Stimulated activated CD8-positive, alpha-beta memory T cell treated with anti-CD3 and anti-CD28 coated beads, Interleukin-12 subunit alpha, Interleukin-12 subunit beta, amount 100 ng/mL, for 1 hour (primary cell): ENCODE results near the gene PLG.
"Not testable (repeated sequence)": the region's sequence is repeated elsewhere in the genome, so short reads cannot be mapped to it uniquely, and the experiment has no call there.

ENCODE experiments used
- DNase-seq: peaks from one replicate; pipeline ENCODE4 v3.0.0-alpha.2; 2020; ENCODE audit warnings: low read depth

PLG gene

DNA sequence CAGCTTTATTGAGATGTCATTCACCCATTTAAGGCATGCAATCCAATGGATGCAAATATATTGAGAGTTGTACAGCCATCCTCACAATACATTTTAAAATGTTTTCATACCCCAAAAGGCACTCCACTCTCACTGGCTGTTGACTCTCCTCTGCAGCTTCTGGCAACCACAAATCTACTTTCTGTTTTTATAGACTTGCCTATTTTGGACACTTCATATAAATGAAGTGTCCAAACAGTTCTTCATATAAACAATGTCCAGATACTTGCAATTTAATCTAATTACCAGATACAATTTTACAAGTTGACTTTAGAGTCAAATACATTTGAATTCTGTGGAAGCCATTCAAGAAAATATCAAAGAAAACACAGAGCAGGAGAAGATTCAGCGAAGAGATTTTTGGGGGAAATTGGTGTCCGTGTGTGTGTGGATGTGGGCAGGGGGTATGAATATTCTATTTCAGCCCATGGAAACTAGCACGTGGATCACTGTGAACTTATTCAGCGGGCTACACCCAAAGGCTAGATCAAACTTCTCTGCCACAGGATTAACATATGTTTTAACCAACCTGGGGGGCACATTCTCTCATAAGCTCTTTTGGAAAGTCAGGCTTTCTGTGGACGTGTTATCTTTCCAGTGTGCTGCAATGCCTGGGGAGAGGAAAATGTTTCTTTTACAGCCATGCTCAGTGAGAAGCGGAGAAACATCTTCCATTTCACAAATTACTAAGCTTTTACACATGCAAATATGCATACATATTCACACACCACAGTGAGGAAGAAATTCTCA, 73.9 kb downstream of the PLG start:
- DNase-seq, result no peak

DNA sequence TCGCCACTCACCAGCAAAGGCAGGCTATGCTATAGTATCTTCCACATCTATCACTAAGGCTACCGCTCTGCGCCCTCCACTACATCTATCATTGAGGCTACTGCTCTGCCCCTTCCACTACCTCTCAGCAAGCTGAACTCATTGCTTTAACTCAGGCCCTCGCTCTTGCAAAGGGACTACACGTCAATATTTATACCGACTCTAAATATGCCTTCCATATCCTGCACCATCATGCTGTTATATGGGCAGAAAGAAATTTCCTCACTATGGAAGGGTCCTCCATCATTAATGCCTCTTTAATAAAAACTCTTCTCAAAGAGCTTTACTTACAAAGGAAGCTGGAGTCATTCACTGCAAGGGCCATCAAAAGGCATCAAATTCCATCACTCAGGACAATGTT, 77.1 kb downstream of the PLG start:
- DNase-seq, result not testable (repeated sequence)

DNA sequence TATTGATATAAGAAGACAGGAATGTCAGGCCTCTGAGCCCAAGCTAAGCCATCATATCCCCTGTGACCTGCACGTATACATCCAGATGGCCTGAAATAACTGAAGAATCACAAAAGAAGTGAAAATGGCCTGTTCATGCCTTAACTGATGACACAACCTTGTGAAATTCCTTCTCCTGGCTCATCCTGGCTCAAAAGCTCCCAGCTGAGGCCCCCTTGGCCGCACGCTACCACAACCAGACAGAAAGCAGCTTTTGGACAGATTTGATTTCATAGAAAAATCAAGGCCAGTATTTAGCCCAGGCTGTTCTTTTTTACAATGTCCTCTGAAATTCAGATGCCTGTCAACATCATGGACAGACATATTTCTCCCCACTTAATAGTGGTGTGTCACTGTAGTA, 78.6 kb downstream of the PLG start:
- DNase-seq, result not testable (repeated sequence)

DNA sequence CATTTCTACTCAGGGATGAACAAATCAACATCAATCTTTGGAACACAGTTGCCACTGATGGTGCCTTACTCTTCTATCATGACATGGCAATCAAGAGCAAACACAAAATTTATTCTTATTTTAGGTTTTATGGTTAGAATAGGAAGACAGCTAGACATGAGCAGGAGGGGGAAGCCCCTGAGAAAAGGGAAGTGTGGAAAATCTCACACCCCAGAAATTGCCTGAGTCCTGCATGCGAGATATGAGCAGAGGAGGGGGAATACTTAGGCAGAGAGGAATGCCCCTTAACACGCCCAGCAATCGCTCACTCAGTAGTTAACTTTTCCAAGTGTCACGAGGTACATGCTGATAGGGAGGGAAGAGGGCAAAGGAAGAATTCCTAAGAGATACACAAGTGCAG, 79.3 kb downstream of the PLG start:
- DNase-seq, result no peak

DNA sequence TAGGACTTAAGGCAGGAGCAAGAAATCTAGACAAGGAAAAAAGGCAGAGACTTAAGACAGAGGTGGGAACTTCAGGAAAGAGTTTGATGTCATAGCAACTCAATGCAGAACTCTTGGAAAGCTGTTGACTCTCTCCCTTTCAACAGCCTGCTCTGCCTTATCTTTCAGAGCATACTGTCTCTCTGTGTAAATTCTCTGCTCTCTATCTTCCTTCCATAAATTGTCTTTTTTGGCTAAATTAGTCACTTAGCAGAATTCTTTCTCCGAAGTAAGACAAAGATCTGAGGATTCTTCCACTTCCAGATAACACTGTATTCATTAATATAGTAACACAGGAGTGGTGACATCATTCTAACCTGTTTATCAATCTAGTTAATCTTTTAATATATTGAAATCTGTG, 80.2 kb downstream of the PLG start:
- no peak for DNase-seq

DNA sequence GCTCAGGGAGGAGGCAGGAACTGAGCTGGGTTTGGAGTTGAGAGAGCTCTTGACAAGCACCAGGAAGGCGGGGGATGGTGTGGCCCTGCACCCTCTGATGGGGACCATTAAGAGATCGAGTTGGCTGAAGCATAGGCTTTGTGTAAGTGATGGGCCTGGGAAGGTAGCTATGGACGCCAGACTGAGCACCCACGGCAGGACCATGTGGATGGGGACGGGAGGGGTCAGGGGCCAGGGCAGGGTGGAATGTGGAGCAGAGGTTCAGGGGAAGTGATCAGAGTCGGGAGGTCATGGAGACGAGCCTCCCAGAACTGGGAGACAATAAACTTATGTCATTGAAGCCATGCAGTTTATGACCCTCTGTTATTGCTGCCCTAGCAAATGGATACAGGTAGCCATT, 81.7 kb downstream of the PLG start:
- no peak for DNase-seq

DNA sequence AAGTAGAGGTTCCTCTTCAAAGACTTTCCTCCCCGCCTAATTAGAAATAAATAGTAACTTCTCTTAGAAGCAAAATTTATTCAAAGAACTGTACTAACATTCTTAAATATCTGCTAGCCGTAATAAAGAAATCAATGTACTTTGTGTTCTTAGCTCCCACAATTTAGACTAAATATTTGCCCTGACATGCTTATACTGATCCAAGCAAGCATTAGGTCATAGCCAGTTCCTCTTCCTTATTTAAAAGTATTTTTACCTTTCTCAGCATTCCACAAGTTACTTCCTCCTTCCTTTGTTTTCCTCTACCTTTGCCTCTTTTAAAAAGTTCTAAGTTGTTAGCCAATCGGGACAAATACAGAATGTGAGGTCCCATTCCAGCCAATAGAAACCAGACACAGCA, 86.1 kb downstream of the PLG start:
- DNase-seq, result not testable (repeated sequence)

DNA sequence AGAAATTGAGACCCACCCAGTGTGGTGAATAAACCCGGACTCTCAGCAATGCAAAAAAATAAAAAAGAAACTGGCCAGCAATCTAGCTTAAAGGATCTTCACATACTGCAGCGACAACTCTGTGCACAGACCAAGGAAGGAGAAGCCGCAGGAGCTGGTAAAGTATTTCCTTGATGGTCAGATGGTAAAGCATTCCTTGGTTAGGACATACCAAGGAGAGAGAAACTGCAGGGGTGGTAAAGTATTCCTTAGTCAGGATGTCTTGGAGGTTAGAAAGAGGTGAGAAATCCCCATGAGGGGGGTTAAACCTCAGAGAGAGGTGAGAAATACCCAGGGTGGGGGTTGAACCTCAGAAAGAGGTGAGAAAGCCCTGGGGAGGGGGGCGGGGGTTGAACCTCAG, 86.8 kb downstream of the PLG start:
- no peak for DNase-seq

DNA sequence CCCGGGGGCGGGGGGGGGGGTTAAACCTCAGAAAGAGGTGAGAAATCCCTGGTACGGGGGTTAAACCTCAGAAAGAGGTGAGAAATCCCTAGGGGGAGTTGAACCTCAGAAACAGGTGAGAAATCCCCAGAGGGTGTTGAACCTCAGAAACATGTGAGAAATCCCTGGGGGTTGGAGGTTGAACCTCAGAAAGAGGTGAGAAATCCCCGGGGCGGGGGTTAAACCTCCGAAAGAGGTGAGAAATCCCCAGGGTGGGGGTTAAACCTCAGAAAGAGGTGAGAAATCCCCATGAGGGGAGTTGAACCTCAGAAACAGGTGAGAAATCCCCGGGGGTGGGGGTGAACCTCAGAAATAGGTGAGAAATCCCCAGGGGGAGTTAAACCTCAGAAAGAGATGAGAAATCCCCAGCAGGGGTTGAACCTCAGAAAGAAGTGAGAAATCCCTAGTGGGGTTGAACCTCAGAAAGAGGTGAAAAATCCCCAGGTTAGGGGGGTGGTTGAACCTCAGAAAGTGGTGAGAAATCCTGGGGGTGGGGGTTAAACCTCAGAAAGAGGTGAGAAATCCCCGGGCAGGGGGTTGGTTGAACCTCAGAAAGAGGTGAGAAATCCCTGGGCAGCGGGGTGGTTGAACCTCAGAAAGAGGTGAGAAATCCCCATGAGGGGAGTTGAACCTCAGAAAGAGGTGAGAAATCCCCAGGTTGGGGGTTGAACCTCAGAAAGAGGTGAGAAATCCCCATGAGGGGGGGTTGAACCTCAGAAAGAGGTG, 87.4 kb downstream of the PLG start:
- no peak for DNase-seq

DNA sequence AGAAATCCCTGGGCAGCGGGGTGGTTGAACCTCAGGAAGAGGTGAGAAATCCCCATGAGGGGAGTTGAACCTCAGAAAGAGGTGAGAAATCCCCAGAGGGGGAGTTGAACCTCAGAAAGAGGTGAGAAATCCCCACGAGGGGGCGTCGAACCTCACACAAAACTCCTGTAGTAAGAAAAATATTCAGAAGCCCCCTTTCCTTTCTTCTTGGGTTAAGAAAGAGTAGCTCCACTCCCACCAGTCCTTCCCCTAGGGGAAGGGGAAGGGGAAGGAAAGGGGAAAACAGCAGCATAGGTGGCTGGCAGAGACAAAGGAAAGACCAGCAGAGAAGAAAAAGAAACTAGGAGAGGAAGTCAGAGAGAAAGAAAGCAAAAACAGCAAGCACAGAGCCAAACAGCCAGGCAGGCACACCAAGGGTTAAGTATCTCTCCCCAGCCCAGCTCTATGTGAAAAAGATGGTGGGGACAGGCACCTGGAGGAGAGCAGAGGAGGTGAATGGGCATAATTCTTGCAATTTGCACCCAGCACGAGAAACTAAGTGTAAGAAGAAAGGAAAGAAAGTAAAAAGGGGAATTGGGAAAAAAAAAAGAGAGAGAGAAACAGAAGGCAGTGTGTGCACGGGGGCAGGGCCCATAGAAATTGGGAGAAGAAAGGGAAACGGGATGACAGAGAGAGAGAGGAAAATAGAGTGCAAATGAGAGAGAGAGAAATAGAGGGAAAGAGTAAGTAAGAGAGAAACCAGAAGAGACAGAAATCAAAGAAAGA, 88.2 kb downstream of the PLG start:
- no peak for DNase-seq

DNA sequence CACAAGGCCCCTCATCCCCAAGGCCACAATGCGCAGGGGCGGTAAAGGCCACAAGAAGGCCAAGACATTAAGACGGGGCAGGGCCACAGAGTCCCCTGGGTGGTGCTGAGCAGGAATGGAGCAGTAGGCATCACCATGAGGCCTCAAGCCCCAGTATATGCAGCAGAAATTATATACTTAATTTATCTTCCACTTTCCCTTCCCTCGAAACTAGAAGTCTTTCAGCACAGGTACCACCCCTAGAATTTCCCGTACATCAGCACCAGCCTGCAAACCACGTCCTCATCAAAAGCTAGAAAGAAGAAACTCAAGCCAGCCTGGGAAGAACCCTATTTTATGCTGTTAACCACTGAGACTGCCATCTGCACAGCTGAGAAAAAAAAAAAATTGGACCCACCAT, 89.4 kb downstream of the PLG start:
- no peak for DNase-seq

DNA sequence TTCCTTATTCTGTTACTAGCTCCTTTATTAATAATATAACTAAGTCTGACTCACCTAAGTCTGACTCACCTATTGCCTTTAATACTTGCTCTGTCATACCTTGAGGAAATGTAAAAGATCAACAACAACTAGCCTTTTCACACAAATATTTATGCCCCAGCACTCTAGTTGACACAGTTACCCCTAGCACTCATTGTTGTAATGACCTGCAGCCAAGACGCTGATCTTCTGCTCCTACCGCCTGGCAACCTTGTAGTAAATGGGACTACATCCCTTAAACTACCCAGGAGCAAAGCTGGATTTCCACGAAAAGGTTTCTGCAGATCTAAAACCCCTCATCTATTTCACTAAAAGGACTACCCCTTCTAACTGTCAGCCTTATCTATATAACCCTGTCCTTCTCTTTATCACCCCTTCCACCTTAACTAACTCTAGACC, 90.0 kb downstream of the PLG start:
- no peak for DNase-seq

DNA sequence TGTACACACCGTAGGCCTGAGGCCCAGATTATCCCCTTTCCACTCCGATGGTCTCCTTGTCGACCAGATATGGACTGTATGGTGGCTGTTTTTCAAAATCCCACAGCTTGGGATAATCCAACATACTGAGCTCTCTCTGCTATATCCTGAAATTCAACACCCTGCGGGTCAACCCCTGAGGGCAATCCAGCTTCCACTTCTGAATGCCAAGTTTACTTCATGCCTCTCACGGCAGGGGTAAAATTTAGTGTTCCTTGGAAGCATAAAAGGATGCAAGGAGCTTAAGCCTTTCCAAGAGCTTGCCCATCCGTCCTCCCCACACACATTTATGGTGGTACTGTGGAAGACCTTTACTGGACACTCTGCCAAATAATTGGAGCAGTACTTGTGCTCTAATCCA, 90.7 kb downstream of the PLG start:
- no peak for DNase-seq

DNA sequence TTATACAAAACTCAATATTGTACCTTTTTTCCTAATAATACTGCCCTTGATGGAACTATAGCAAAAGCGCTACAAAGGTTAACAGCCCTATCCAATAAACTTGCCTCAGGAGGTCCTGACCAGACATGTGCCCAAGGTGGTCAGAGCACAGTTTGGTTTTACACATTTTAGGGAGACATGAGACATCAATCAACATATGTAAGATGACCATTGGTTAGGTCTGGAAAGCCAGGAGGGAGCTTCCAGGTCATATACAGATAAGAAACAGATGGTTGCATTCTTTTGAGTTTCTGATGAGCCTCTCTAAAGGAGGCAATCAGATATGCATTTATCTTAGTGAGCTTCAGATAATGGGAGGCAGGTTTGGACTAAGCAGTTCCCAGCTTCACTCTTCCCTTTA, 91.6 kb downstream of the PLG start:
- DNase-seq, result no peak

DNA sequence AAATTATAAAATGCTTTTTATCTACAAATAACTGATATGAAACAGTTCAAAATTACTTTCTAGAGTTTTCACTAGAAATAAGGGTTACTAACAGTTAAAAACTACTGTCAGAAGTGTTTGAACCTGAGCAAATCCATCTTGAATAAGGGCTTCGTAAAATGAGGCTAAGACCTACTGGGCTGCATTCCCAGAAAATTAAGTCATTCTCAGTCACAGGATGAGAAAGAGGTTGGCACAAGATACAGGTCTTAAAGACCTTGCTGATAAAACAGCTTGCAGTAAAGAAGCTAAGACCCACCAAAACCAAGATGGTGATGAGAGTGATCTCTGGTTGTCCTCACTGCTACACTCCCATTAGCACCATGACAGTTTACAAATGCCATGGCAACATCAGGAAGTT, 93.7 kb downstream of the PLG start:
- DNase-seq, result no peak

DNA sequence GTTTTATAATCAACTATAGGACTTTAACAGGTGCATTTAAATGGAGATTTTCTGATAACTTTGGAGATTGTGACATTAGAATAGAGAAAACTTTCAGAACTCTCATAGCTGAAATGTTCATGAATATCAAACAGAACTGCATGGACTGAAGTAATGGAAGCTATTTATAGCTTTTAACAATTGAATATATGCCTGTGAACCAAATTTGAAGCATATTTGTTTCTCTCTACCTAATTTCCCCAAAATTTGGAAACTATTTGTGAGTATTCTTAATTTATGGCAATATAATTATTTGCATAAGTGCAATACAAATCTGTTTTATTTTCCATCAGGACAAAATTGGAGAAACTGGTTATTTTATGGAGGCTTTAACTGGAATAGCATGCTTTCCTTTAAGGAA, 96.6 kb downstream of the PLG start:
- DNase-seq, result no peak

DNA sequence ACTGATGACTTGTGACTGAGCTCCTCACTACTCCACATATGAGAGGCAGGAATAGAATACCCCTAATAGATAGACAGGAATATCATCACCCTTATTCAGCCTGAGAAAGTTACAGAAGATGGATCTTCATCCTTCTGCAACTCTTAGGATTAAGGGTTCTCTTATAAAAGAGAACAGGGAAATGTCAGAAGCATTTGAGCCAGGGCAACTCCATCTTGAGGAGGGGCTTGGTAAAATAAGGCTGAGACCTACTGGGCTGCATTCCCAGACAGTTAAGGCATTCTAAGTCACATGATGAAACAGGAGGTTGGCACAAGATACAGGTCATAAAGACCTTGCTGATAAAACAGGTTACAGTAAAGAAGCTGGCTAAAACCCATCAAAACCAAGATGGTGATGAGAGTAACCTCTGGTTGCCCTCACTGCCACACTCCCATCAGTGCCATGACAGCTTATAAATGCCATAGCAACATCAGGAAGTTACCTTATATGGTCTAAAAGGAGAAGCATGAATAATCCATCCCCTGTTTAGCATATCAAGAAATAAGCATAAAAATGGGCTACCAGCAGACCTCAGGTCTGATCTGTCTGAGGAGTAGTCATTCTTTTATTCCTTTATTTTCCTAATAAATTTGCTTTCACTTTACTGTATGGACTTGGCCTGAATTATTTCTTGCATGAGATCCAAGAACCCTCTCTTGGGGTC, 97.9 kb downstream of the PLG start:
- DNase-seq, result no peak

DNA sequence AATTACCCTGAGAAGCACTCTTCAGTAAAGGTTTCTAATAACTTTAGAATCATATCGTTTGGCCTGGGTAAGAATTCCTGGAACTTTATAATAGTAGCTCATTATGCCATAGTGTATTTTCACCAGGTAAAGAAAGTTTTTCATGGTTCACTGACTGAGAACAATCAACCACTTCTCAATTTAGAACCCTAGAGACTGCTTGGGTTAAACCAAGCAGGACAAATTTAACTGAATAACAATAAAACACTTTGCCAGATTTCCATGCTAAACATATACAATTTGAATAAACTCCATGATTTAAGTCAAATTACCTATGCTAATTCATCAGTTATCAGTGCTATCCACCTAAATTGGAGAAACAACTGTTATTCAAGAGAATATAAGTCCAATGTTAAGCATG, 99.4 kb downstream of the PLG start:
- no peak for DNase-seq

DNA sequence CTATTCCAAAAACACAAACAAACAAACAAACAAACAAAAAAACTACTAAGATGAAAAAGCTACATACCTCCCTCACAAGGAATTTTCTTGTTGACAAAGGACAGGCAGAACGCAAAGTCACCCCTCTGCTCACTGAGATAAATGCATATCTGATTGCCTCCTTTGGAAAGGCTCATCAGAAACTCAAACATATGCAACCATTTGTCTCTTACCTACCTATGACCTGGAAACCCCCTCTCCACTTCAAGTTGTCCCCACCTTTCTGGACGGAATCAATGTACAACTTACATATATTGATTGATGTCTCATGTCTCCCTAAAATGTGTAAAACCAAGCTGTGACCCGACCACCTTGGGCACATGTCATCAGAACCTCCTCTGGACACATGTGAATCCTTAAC, 100.0 kb downstream of the PLG start:
- not testable (repeated sequence) for DNase-seq
